ENCODE results near the gene TMPRSS3.

TMPRSS3 gene

DNA sequence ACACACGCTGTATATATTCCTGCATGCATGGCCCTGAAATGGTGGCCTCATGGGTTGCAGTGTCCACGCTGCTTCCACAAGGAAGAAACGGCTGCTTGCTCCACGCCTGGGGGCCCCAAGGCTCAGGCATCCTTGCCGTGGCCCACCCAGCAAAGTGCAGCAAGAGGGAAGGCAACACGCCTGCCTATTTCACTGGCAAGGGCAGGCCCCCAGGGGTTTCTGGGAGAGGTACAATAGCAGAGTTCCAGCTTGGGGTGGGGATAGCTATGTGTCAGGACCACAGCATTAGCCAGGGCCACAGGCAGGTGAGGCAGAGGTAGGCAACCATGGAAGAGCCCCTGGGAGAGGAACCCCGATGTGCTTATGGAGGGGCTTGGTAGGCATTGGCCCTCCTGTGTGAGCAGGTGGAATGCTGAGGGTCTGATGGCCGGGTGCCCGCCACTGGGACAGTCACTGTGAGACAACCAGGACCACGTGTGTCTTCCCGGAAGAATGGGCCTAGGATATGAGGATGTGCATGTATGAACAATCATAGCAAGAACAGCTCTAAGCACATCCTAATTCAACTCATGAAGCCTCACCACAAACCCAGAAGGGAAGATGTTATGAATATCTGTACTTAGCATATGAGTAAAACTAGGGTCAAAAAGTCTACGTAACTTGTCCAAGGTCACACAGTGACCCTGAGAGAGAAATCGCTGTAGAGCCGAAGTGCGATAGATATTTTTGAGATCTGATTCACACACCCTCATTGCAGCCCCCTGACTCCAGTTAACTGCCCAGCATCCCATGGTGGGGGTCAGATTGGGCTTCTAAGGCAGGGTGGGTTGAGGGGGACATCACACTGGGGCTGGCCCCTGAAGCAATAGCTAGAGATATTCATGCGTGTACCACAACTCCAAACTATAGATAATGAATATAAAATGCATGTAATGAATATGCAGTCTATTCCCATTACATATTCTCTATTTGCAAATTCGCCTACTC lies 56.8 kb downstream of the TMPRSS3 start:
- H3K27ac ChIP-seq, result peak overlapping the region; percentile 49; the same call in 1 of the 2 replicates
- TF ChIP-seq, protein P1, sequence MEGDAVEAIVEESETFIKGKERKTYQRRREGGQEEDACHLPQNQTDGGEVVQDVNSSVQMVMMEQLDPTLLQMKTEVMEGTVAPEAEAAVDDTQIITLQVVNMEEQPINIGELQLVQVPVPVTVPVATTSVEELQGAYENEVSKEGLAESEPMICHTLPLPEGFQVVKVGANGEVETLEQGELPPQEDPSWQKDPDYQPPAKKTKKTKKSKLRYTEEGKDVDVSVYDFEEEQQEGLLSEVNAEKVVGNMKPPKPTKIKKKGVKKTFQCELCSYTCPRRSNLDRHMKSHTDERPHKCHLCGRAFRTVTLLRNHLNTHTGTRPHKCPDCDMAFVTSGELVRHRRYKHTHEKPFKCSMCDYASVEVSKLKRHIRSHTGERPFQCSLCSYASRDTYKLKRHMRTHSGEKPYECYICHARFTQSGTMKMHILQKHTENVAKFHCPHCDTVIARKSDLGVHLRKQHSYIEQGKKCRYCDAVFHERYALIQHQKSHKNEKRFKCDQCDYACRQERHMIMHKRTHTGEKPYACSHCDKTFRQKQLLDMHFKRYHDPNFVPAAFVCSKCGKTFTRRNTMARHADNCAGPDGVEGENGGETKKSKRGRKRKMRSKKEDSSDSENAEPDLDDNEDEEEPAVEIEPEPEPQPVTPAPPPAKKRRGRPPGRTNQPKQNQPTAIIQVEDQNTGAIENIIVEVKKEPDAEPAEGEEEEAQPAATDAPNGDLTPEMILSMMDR (conservative IDR thresholded peaks at IDR 0.05), result no peak
- no peak for TF ChIP-seq ZFX (IDR thresholded peaks at IDR 0.05)

- TF ChIP-seq, protein P1 (conservative IDR thresholded peaks at IDR 0.05), result peak; percentile 84
- TF ChIP-seq ZFX (IDR thresholded peaks at IDR 0.05), result no peak
- H3K27ac ChIP-seq, result peak overlapping the region; percentile 49
Observed at GRCh38 chr21:42337830-42338728, 57.8 kb downstream of the TMPRSS3 start.

GRCh38 chr21:42337276-42337675 lies 58.6 kb downstream of the TMPRSS3 start:
- TF ChIP-seq, protein P1 (conservative IDR thresholded peaks at IDR 0.05), result no peak
- no peak for TF ChIP-seq ZFX (IDR thresholded peaks at IDR 0.05)
- no peak overlapping the region for H3K27ac ChIP-seq

DNA sequence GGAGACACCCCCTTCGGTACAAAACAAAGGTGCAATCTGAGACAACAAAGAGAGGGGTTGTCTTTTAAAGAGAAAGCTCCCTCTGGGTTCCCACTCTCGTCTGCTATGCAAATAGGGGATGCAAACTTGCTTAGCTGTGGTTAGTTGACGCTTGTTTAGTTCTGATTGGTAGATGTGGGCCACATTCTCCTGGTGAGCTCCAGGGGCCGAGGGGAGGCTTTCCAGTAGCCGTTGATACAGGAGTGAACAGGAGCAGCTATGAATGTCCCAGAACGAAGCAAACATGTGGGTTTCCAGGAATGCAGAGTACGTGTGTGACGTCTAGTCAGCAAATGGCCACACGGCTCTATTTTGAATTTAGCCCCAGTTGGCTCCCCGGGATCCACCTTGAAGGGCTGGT lies 59.8 kb downstream of the TMPRSS3 start:
- no peak overlapping the region for H3K27ac ChIP-seq
- TF ChIP-seq, protein P1 (conservative IDR thresholded peaks at IDR 0.05), result no peak
- TF ChIP-seq ZFX (IDR thresholded peaks at IDR 0.05), result no peak

GRCh38 chr21:42332557-42333317 lies 63.1 kb downstream of the TMPRSS3 start:
- no peak for TF ChIP-seq ZFX (IDR thresholded peaks at IDR 0.05)
- TF ChIP-seq, protein P1 (conservative IDR thresholded peaks at IDR 0.05), result no peak
- no peak overlapping the region for H3K27ac ChIP-seq

DNA sequence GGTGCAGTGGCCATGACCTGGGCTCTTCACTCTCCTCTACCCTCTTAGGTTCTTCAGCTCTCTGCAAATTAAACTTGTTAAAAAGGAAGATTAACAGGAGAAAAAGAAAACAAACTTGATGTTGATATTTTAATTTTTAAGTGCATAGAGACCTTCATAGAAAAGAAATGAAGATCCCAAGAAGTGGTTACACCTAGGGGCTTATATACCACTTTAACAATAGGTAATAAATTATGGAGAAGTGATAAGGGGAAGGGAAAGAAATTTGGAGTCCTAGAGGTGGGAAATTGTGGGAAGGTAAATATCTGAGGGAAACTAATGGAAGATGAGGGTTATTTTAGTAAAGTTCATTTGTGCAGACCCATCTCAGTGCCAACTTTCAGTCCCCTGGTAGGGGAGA lies 64.2 kb downstream of the TMPRSS3 start:
- no peak for TF ChIP-seq ZFX (IDR thresholded peaks at IDR 0.05)
- TF ChIP-seq, protein P1 (conservative IDR thresholded peaks at IDR 0.05), result no peak
- peak overlapping the region; percentile 41; the same call in 1 of the 2 replicates for H3K27ac ChIP-seq
